NCI-H1694 (cell line): Measurements from ENCODE around the gene IGFBP1.

ENCODE experiments used
- DNase-seq: peaks from one replicate; lab custom pipeline; 2025; lab: John Stamatoyannopoulos, UW

IGFBP1 gene

DNA sequence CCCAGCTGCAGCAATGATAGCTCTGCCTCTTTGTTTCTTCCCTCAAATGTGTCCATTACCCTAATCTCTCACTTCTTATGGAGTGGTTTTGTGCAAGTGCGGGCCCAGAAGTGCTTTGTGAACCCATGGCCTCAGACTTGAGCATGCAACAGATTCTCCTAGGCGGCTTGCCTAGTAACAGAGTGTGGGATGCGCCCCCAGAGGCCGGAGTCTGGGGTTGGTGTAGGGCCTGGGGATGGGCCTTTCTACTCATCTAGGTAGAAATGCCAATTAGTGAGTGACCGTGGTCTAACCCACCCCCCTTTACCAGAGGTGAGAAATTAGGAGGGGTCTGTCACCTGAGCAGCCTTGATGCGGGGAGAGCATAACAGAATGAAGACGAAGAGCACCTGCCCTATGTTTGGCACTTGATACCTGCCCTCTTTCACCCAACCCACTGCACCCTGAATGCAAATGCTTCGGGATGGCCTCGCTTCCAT is 7.0 kb upstream of the IGFBP1 start:
- DNase-seq = no peak

DNA sequence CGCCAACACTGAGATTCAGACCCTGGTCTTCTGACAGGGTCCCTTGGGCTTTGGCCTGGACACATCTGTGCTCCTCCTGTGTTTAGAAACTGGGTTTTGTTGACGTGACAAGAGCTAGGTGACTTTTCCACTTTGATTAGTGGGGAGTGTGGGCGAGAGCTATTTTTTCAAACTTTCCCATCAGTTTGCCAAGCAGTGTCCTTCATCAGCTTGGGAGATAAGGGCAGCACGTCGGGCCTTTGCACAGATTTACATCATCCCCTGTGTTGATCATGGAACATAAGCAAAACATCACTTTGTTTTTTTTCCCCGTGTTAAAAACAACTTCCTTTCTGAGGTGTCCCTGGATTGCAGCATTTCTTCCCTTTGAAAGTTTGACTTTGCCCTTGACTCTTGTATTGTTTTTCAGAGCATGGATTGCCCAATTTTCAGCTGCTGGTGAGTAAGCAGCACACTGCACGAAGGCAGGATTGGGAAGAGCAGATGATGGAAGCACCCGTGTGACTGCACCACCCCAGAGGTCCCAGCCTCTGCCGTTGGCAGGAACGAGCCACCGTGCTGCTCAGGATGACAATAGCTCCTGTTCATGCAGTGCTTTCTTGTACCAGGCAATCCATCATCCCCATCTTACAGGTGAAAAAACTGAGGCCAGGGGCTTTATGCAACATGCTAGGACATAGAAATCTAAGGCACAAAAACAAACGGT is 6.4 kb upstream of the IGFBP1 start:
- no peak for DNase-seq

DNA sequence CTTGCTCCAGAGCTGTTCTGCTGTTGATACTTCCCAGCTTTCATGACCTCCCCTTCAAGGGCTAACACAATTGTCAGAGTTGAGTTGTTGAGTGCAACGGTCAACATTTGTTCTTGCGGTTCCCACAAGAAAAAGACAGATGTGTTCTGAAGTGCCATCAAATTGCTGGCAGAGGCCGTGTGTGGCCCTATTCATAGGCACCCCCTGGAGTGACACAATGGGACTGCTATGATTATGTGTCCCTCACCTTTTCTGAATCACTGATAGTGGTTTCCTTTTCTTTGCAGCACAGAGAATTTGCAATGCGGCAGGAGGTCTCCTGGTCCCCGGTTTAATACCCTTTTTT is 5.8 kb upstream of the IGFBP1 start:
- DNase-seq = no peak

DNA sequence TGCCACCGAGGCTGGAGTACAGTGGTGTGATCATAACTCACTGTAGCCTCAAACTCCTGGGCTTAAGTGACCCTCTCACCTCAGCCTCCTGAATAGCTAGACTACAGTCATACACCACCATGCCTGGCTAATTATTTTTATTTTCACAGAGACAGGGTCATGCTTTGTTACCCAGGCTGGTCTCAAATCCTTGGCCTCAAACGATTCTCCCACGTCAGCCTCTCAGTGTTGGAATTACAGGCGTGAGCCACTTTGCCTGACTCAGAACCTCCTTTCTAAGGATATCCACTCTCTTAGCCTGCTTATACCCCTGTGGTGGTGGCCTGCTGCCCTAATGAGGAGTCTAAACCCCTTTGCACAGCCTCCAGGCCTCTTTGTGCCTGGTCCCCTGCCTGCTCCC is 4.2 kb upstream of the IGFBP1 start:
- DNase-seq = no peak

DNA sequence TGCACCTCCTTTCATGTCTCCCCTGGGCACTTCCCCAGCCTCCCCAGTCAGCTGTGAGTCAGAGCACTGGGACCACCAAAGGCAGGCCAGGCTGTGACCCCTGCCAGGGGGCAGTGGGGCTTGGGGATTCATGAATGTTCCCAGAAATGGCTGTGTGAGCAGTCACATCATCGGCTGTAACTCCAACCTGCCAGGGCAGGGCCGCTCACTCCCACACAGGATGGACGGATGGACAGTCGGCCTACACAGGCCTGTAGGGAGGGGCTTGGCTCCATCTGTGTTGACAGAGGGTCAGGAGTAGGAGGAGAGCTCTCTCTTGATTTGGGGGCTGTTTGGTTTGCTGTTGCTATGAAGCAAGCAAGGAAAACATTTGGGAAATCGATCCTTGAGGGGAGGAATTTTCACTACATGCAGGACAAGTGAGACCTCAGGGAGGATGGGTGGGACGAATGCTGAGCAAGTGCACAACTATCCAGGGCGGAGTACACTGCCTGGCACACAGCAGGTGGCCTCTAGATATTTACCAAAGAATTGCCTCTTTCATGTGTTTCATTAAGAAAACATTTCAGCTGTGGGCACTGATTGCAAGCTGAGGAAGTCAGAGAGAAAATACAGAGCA is 2.9 kb upstream of the IGFBP1 start:
- DNase-seq = no peak

DNA sequence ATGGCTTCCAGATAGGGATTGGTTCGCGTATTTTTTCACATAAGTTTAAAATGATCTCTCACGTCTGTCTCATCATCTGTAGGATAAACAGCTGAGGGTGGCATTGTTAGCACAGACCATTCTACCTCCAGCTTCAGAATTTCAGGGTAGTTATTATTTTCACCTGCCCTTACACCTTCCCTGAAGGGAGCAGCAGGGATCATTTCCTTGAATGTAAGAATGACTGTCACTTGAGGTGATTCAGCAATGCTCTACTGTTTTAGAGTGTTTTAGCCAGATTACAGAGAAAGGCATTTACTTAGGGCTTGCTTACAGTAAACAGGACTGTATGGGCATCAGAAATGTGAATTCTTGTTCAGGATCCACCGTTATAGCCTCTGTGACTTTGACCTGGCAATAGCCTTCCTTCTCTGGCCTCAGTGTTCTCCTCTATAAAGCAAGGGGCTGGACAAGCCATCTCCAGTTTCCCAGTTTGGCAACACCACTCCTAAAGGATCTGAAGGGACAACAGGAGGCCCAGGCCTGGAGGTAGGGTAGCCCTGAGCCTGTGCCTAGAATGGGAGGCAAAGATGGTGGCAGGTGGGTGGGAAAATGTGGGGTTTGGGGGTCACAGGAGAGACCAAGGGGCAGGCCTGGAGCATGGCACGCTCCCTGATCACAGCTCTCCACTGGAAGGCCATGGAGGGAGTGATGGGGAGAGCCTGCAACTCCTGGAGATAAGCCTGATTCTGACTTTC is 1.2 kb upstream of the IGFBP1 start:
- no peak for DNase-seq

DNA sequence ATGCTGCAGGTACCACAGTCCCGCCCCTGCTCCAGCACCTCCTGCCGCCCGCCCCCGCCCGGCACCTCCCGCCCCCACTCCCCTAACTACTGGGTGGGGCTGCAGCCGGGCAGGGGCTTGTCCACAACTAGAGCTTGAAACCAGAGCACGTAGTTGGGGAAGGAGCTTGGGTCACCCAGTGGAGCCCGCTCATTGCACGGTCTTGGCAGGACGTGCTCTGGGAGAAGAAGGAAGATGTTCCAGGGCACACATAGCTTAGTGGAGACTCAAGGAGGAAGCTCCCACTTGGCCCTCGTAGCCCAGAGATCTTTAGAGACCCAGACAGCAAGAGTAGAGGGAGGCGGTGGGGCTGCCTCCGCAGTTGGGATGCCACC is 692 bp downstream of the IGFBP1 start:
- no peak for DNase-seq

DNA sequence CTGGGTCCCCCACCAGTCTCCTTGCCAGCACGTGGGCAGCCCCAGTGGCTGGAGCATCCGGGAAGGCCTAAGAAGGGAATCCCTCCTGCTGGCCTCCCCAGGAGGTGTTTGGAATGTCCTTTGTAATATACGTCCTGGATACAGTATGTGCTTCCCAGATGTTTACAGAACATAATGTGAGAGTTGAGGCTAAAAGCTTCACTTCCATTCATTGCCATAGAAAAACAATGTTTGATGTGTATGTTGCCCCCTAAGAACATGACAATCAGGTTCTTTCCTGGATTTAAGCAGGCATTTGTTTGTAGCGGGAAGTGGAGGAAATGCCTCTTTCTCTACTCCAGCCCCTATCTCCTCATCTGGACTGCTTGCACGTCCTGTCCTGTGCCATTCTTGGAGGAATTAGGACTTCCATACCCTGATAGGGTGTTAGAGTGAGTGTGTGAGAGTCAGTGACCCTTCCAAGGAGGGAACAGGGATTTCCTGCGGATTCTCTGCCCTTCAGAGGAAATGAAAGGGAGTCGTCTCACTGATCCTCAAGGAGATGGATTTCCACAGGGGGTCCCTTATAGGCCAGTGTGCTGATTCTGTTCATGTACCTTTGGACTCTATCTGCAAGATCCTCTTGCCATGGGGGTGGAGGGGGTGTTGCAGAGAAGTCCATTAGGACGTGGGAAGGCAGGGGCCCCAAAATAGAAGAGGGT is 1.2 kb downstream of the IGFBP1 start:
- no peak for DNase-seq

DNA sequence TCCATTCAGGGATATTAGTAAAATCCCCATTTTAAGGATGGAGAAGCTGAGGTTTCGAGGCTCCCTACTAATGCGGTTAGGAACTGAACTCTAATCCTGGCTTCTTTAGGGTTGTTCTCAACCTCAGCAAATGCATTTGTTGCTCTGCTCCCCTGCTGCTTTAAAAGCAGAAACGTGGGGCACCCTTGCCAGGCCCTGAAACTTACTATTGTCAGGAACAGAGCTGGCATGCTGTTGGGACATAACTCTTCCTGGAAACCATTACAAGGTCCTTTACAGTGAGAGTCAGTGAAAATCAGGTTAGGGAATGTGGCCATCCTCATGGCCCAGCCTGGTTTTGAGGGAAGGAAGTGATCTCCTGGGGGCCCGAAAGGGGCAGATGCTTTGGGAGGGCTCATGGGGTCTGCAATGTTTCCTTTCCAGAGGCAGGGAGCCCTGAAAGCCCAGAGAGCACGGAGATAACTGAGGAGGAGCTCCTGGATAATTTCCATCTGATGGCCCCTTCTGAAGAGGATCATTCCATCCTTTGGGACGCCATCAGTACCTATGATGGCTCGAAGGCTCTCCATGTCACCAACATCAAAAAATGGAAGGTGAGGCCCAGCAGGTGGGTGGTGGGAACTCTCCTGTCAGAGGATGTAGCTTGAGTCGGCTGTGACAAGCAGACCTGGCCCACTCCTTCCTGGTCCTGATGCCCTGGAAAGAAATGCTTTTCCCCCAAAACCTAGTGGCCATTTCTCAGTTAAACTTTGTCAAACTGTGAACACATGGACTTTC is 2.0 kb downstream of the IGFBP1 start:
- DNase-seq = no peak

DNA sequence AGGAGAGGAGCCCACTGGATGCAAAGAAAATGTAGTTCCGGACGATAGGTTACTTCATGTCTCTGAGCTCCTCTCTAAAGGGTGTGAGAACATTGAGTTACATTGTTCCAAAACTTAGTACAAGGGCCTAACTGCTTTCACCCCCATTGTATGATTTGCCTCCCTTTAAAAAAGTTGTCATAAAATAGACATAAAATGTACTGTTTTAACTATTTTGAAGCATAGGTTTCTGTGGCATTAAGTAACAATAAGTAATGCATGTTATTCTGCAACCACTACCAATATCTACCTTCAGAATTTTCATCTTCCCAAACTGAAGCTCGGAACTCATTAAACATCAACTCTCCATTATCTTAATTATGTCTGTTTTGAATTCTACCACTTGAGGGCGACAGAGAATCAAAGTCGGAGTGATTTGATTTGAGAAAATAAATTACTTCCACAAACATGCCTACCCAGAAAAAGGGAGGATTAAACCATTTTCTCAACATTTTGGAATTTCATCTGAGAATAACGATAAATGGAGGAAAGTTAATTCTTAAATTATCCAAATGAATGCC is 2.7 kb downstream of the IGFBP1 start:
- peak; percentile 45 for DNase-seq

DNA sequence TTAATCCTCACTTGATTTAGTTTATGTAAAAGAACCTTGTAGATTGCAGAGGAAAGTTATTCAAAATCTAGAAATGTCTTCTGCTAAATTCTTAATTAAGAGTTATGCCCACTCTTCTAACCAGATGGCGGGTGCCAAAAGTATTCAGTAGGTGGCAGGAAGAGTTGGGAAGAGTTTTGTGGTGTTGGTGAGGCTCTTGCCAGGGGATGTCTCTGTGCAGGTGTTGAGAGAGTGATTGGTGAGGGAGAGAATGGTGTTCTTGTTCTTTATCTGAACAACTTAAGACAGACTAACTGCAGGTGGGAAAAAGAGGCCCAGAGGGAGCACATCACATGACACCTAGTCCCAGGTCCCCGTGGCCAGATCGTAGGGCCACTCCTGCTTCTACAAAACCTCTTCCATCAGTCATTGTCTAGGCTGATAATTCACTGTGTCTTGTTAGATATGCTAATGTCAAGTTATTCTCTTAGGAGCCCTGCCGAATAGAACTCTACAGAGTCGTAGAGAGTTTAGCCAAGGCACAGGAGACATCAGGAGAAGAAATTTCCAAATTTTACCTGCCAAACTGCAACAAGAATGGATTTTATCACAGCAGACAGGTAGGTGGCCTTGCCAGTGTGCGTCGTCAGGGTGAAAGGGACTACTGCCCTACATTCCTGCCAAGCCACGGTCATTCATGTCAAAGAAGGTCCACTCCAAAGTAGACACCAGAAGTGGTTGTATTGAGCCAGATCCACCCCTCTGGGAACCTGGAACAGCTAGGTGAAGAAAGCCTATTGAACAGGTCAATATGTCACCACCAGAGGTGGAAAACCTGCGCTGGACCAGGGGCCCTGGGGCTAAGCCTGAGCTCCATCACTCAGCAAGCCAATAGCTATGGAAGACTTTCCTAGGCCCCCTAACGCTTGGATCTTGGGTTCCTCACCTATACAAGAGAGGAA is 3.4 kb downstream of the IGFBP1 start:
- no peak for DNase-seq

DNA sequence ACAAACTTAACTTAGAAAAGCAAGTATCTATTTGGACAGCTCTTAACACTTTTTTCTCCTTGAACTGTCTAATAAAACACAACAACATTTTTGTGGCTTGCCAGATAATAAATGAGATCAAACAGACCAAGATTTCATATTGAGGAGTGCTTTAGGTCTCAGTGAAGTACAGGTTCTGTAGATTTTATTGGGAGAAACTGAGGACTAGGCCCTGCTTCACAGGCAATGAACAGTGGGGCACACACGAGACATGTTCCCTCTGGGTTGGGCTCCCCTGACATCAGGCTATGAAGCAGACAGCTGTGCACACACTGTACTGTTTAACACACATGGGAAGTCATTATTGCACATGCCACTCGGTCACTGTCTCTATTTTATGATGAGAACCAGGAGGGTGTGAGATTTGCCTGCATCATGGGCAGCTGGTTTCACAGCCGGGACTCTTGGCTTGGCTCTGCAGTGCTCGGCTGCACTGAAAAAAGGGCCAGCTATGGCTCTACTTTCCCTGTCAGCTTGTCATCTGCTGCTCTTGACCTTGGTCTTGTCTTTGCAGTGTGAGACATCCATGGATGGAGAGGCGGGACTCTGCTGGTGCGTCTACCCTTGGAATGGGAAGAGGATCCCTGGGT is 4.2 kb downstream of the IGFBP1 start:
- DNase-seq = no peak

DNA sequence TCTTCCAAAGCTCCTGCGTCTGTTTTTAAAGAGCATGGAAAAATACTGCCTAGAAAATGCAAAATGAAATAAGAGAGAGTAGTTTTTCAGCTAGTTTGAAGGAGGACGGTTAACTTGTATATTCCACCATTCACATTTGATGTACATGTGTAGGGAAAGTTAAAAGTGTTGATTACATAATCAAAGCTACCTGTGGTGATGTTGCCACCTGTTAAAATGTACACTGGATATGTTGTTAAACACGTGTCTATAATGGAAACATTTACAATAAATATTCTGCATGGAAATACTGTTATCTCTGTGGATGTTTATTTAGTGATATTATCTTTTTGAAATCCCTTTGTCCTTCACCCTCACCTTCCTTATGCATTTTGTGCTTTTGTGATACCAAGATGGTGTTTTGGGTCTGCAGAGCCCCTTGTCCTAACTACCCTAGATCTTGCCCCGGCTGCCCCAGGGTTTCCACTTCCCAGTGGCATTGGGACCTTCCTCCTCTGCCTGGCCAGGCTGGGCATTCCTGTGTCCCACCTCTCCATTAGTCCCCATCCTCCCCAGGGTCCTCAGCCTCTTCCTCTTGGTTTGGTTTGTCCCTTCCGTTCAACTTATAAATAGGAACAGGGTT is 5.2 kb downstream of the IGFBP1 start:
- no peak for DNase-seq

DNA sequence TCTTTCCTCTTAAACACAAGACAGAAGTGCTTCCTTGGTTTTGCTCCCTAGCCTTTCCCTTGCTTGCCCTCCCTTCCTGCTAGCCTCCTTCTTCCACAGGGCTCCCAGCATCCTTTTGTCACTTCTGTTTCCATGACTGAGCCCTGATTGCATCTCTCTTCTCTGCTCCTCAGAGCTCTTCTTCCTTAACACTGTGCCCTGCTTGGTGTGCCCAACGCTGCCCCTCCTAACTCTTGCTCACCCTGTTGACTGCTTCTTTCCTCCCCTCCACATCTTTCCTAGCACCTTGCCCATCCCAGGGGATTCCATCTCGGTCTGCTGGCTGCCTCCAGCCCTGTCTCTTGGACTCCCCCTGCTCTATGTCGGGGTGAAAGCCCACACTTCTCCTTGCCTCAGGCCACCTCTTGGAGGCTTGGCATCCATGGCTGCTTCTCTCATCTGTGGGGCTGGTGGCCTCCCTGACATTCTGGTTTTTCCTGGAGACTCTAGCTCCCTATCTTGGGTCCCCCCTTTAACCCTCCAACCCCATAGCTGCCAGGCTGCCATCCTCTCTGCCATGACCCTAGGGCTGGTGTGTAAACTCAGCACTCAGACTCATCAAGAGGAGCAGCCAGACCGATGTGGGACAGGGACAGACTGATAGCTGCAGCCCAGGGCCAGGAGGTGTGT is 5.8 kb downstream of the IGFBP1 start:
- DNase-seq = no peak

DNA sequence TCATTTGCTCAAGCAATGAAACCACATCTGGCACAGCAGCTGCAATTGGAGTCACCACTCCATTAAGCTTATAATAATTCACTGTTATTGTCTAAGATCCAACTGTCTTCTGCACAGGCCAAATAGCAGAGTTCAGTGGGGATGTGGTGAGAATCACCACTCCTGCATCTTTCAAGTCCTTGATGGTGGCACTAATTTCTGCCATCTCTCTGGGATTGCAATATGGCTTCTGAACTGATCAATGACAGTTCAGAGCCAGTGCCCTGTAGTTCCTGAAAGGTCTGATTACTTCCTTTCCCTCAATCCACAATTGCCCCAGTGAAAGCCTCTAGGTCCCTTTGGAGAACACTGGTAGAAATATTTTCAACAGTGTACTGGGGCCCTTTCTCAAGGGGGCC is 6.4 kb downstream of the IGFBP1 start:
- no peak for DNase-seq

DNA sequence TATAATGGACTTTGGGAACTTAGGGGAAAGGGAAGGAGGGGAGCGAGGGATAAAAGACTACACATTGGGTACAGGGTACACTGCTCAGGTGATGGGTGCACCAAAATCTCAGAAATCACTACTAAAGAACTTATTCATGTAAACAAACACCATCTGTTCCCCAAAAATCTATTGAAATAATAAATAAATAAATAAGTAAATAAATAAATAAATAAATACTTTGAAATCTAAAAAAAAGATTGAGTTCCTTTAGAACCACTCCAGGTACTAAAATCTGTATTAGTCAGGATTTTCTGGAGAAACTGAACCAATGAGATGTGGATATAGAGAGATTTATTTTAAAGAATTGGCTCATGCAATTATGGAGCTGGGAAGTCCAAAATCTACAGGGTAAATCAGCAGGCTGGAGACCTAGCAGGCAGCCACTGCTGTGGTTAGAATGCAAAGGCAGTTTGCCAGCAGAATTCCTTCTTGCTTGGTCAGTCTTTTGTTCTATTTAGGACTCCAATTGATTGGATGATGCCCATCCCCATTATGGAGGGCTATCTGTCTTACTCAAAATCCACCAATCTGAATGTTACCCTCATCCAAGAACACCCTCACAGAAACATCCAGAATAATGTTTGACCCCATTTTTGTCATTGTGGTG is 8.9 kb downstream of the IGFBP1 start:
- DNase-seq = no peak

DNA sequence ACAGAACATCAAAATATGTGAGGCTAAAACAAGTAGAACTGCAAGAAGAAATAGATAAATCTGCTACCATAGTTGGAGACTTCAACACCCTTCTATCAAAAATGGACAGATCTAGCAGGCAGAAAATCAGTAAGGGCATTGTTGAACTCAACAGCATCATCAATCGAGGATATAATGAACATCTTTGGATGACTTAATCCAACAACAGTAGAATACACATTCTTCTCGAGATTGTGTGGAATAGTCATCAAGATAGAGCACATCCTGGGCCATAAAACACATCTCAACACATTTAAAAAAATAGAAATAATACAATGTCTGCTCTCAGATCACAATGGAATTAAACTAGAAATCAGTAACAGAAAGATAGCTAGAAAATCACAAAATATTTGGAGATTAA is 9.9 kb downstream of the IGFBP1 start:
- DNase-seq = no peak

DNA sequence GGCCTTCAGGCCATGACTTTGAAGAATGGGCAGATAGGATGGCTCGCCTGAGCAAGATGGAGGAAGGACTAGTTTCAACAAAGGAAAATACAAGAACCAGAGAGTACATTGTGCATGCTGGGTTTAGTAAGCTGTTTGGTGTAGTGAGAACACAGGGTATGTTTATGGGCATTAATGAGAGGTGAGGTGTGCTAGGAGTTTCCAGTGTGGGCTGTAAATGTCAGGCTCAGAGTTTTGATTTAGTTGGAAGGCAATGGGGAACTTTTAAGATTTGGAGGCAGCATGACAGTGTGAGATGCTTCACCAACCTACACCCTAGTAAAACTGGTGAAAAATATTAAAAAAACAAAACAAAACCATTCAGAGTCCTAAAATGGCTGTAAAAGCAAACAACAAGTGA is 13.3 kb downstream of the IGFBP1 start:
- DNase-seq = no peak

DNA sequence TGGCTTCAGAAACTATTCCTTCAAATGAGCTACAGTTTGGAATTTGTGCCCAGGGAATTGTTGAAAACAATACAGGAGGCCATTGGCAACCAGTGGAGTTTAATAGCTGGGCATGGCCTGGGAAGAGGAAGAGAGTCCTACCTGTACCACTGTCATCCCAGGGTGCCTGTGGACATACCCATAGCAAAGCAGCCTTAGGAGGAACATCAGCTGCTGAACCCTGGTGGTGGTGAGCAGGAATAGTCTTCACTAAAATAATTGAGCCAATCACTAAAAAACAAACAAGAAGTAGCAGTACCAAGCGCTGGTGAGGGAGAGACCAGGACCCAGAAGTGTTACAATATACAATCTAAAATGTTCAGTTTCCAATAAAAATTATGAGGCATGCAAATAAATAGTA is 14.5 kb downstream of the IGFBP1 start:
- DNase-seq = no peak
